ENCODE measurements around the gene UBL7. TPM values are rescaled to one million over a fixed set of nuclear protein-coding genes. Genes with fewer than 3 reads are reported as not detected.
A peak's percentile ranks its signal among the peaks of the same experiment; 100 is the strongest.

UBL7 gene
- total and polyA plus RNA-seq, 4 donors: 12.7 to 19.5 (median 18.2) TPM

DNA sequence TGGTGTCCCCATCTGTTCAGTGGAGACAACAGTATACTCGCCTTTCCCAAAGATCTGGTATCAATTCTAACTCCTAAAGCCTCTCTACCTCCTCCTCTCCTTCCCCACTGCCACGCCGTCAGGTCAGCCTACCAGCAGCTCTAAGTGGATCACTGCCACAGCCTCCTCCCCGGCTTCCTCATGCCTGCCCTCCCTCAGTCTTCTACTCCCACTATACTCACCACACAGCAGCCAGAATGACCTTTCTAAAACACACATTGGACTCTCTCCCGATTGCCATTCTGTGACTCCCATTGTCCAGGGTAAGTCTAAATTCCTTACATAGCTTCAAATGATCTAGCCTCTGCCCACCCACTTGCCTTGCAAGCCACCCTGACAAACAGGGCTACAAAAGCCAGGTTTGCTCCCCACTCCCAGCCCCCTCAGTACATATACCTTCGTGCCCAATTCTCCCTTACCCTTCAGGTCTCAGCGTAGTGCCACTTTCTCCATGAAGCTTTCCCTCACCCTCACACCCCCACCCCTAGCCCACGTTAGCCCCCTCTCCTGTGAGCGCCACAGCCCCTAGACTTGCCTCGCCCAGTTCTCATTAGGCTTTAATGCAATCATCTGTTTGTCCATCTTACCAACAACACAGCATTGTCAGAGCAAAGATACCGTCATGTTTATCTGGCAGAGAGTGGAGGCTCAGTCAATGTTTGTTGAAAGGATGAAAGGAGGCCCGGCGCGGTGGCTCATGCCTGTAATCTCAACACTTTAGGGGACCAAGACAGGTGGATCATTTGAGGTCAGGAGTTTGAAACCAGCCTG lies 17.7 kb downstream of the UBL7 start:
- peaks cover 29 to 51% (median 46%) of the 10 kb centered on the region in 4 donors for H3K4me1 ChIP-seq (ENCODE audit: control insufficient read depth in 4 of 4, insufficient read depth in 4 of 4, low read length in 3 of 4)
- DNase-seq (ENCODE audit: low spot score): no peak
- no peaks in the 10 kb centered on the region for H3K9me3 ChIP-seq (ENCODE audit: control insufficient read depth in 4 of 4, low read length in 3 of 4)
- H3K4me3 ChIP-seq (ENCODE audit: low read depth in 1 of 3, low read length in 3 of 3): no peak overlapping the region
- WGBS: 59% methylated on average over 14 of the region's 14 CpGs
- peaks cover 3 to 9% (median 6%) of the 10 kb centered on the region in 4 donors for H3K36me3 ChIP-seq (ENCODE audit: control insufficient read depth in 4 of 4, insufficient read depth in 3 of 4, low read depth in 1 of 4, low read length in 3 of 4)
- H3K27me3 ChIP-seq (ENCODE audit: control insufficient read depth in 4 of 4, insufficient read depth in 4 of 4, low read length in 3 of 4): no peaks in the 10 kb centered on the region
- no peak overlapping the region for H3K9ac ChIP-seq (ENCODE audit: low read depth in 1 of 2, low read length in 2 of 2)
- no peak for TF ChIP-seq EGR1 (IDR thresholded peaks at IDR 0.05; ENCODE audit: low read depth in 2 of 2)
- TF ChIP-seq NR2F2 (IDR thresholded peaks at IDR 0.05): no peak
- TF ChIP-seq, protein P1, sequence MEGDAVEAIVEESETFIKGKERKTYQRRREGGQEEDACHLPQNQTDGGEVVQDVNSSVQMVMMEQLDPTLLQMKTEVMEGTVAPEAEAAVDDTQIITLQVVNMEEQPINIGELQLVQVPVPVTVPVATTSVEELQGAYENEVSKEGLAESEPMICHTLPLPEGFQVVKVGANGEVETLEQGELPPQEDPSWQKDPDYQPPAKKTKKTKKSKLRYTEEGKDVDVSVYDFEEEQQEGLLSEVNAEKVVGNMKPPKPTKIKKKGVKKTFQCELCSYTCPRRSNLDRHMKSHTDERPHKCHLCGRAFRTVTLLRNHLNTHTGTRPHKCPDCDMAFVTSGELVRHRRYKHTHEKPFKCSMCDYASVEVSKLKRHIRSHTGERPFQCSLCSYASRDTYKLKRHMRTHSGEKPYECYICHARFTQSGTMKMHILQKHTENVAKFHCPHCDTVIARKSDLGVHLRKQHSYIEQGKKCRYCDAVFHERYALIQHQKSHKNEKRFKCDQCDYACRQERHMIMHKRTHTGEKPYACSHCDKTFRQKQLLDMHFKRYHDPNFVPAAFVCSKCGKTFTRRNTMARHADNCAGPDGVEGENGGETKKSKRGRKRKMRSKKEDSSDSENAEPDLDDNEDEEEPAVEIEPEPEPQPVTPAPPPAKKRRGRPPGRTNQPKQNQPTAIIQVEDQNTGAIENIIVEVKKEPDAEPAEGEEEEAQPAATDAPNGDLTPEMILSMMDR (IDR thresholded peaks at IDR 0.05; ENCODE audit: low read depth, low read length, missing input control): no peak
- no peak for TF ChIP-seq SP1 (IDR thresholded peaks at IDR 0.05)
- TF ChIP-seq RXRA (IDR thresholded peaks at IDR 0.05): peak; percentile 13 to 55
- TF ChIP-seq FOXA2 (IDR thresholded peaks at IDR 0.05): no peak
- TF ChIP-seq REST (IDR thresholded peaks at IDR 0.05): no peak
- no peak for TF ChIP-seq FOXA1 (IDR thresholded peaks at IDR 0.05)
- no peak for TF ChIP-seq JUND (IDR thresholded peaks at IDR 0.05)
- no peak for TF ChIP-seq TAF1 (conservative IDR thresholded peaks at IDR 0.05)
- peak in 1 of 2 donors; percentile 15 for TF ChIP-seq HNF4A (conservative IDR thresholded peaks at IDR 0.05)
- no peak for TF ChIP-seq ZBTB33 (IDR thresholded peaks at IDR 0.05)
- TF ChIP-seq GABPA (IDR thresholded peaks at IDR 0.05 in 1 of 2, conservative IDR thresholded peaks at IDR 0.05 in 1 of 2): no peak
- no peak for TF ChIP-seq HNF4G (IDR thresholded peaks at IDR 0.05)
- TF ChIP-seq RAD21 (IDR thresholded peaks at IDR 0.05): no peak
- no peak overlapping the region for H3K27ac ChIP-seq (ENCODE audit: low read depth in 1 of 2, low read length in 2 of 2)

- DNase-seq (ENCODE audit: low spot score): no peak
- no peaks in the 10 kb centered on the region for H3K27me3 ChIP-seq (ENCODE audit: control insufficient read depth in 4 of 4, insufficient read depth in 4 of 4, low read length in 3 of 4)
- H3K4me1 ChIP-seq (ENCODE audit: control insufficient read depth in 4 of 4, insufficient read depth in 4 of 4, low read length in 3 of 4): peaks cover 29 to 51% (median 46%) of the 10 kb centered on the region in 4 donors
- no peak overlapping the region for H3K27ac ChIP-seq (ENCODE audit: low read depth in 1 of 2, low read length in 2 of 2)
- H3K36me3 ChIP-seq (ENCODE audit: control insufficient read depth in 4 of 4, insufficient read depth in 3 of 4, low read depth in 1 of 4, low read length in 3 of 4): peaks cover 0 to 5% (median 1%) of the 10 kb centered on the region in 4 donors
- no peak for TF ChIP-seq REST (IDR thresholded peaks at IDR 0.05)
- no peak for TF ChIP-seq RXRA (IDR thresholded peaks at IDR 0.05)
- TF ChIP-seq HNF4A (conservative IDR thresholded peaks at IDR 0.05): no peak
- no peak for TF ChIP-seq JUND (IDR thresholded peaks at IDR 0.05)
- no peak for TF ChIP-seq FOXA1 (IDR thresholded peaks at IDR 0.05)
- TF ChIP-seq HNF4G (IDR thresholded peaks at IDR 0.05): no peak
- no peak overlapping the region for H3K4me3 ChIP-seq (ENCODE audit: low read depth in 1 of 3, low read length in 3 of 3)
- no peak overlapping the region for H3K9ac ChIP-seq (ENCODE audit: low read depth in 1 of 2, low read length in 2 of 2)
- no peaks in the 10 kb centered on the region for H3K9me3 ChIP-seq (ENCODE audit: control insufficient read depth in 4 of 4, low read length in 3 of 4)
- WGBS: 88% methylated on average over 3 of the region's 3 CpGs
Observed at GRCh38 chr15:74442604-74443003, 18.4 kb downstream of the UBL7 start.
